Measurements from ENCODE around the gene KRTAP13-3.

Gene KRTAP13-3, protein sequence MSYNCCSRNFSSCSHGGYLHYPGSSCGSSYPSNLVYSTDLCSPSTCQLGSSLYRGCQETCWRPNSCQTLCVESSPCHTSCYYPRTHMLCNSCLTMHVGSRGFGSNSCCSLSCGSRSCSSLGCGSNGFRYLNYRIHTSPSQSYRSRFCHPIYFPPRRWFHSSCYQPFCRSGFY

DNA sequence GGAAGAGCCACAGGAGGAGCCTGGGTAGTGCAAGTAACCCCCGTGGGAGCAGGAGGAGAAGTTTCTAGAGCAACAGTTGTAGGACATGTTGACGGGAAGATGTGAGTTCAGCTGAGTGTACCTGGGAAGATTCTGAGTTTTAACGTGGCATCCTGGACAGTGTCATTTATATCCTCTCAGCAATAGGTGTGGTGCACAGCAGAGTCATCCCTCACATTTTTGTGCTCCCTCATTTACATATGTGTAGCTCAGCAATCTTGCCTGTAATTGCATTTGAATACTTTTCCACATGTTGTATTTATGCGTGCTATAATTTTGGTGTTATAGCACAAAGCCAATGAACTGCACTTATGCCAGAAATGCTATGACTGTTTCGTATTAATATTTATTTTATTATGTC is at the start of gene KRTAP13-3:
TSS of gene KRTAP13-3 (minus strand) at position 101 of the 400 bp plus-strand sequence. CDS start at position 87, 14 bp downstream.
- DNase-seq: no peak

GRCh38 chr21:30468900-30469714 is 43.4 kb upstream of the KRTAP13-3 start:
- no peak for DNase-seq

DNA sequence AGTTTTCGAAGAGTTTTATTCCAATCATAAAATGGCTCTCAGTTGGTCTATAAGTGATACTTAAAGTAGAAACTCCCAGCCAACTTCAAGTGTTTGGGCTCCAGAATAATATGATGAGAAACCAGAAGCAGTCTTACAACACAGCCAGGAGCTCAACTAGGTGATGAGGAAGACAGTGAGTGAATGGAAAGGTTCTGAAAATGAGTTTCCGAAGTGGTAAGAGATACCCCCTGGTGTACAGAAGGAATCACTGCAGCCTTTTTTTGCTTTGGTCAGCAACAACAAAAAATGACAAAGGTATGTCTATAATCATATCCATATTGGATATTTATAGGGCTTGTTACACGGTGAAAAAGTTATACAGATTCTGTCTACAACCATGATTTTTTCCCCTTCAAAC is 38.0 kb upstream of the KRTAP13-3 start:
- peak in 1 of 2 experiments; percentile 44 for DNase-seq

DNA sequence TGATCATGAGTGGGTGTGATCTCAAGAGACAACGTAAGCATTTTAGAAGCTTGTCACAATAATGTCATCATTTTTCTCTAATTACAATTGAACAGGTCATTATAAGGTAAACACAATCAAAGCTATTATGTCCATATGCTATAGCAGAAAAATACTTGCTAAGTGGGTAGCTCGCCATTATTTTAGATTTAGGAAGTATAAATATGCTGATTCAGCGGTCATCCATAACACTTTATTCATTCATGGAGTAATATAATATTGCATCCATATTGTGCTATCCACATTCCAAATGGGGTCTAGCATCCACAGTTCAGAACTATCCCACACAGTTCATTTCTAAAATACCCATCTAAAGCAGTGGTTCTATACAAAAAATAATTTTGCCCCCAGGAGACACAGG is 22.8 kb upstream of the KRTAP13-3 start:
- DNase-seq: no peak

DNA sequence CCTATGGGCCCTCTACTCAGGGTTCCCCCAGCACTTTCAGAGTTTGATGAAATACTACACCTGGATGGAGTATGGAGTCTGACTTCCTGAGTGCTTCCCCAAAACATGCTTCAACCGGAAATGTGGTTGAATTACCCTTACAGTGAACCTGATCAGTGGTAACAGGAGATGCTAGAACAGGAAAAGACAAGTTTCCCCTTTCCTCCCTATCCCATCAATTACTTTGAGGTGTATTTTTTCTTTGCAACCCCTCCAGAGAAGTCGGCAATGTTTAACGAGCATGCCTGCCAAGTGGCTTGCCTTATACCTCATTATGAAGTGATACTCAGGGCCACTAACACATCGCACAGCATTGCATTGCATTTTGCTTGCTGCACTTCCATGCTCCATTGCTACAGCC is 21.3 kb upstream of the KRTAP13-3 start:
- no peak for DNase-seq

DNA sequence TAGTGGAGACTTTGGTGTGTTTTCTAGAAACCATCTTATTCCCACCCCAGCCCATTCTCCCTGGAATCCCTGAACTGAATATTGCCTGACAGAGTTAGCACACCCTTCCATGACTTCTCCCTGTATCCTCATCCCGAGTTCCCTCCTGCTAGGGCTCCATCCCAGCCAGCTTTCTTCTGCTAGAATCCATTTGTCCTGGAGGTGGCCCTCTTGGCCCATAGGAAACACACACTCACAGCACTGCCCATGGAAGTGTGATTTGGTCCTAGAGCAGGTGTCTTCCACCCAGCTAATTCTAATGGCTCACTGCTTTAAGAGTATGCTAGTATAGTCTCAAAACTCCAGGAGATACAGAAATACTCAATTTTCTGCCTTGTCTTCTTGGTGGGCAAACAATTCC is 18.5 kb upstream of the KRTAP13-3 start:
- DNase-seq: peak in 1 of 2 experiments; percentile 7

- no peak for DNase-seq
Observed at GRCh38 chr21:30443226-30443625, 17.5 kb upstream of the KRTAP13-3 start.

DNA sequence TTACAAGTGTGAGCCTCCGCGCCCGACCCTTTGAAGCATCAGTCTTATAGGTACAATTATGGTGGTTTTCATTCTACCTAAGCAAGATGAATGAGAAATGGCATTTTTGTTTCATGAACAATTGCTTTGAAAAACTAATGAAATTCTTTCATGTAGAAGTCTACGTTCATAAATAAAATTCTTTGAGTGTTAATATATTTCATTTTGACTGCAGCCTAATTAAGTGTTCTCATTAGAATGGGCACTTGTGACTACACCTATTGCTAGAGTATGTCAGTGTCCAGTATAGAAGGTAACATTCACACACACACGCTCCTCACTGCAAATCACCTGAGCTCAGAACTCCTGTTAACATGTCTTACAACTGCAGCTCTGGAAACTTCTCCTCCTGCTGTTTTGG is 14.2 kb upstream of the KRTAP13-3 start, which contains the start of gene KRTAP15-1:
TSS of gene KRTAP15-1 (plus strand) at position 301 of the 400 bp plus-strand sequence. CDS start at position 354, 53 bp downstream.
- DNase-seq: no peak

DNA sequence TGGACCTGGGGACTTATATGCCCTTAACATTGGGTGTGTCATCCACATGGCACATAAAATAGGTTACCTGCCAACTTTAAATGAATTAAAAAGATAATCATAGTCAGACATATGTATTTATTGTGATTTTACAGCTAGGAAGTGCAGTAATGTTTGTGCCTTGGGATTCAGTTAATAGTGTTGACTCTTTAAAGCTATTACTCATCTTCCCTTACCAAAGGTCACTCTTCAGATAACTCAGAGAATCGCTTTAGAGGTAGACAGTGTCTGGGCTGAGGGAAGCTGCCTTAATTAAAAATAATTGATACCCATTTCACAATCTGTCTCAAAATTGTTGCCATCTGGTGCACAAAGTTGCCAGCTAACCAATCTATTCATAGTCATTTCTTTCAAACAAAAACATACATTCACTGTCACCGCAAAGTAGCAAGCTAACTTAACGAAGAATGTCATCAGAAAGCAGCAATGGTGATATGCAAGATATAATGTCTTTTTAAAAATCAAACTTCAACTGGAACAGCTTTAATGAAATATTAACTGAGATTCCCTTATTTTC is 11.4 kb upstream of the KRTAP13-3 start:
- DNase-seq: peak; percentile 72 to 89

DNA sequence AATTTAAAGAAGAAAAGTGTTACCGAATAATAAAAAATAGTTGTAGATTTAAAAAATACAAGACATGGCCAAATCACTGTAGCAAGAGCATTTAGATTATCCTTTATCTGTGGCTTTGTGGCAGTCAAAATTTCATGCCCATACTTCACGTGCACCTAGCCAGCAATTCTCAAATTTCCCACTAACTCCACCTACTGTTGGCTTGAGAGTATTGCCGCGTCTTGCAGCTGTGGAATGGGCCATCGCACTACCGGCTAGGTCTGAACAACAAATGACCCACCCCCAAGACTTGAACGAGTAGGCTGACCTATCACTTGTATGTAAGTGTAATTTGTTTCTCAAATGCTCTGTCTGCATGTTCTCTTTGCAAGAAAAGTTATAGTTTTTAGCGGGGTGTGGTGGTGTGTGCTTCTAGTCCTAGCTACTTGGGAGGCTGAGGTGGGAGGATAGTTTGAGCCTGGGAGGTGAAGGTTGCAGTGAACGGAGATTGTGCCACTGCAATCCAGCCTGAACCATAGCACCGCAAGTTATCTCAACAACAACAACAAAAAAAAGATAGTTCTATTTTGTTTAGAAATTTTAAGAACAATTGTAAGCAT is 8.4 kb upstream of the KRTAP13-3 start:
- peak; percentile 5 to 53 for DNase-seq

- DNase-seq: no peak
Observed at GRCh38 chr21:30430170-30430655, 4.5 kb upstream of the KRTAP13-3 start, which contains the start of gene KRTAP13-4. Gene KRTAP13-4 (plus strand): TSS chr21:30430220. CDS start chr21:30430276, 56 bp downstream.

DNA sequence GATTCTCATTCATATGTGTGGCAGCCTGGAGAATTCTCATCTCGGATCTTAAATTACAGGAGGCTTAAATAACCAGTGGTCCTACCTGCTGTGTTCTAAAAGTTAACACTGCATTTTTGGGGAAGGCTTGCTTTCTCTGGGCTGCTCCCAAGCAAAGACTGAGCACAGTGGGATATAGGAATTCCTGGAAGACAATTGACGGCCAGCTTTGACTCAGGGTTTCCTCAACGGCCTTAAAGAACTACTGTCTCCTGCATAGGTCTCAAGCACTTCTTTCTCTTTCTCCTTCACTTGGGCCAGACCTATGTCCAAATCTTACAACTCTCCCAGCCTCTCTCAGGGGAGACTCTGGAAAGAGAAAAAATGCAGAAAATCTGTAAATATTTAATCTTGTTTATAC is 1.0 kb upstream of the KRTAP13-3 start:
- no peak for DNase-seq

- no peak for DNase-seq
Observed at GRCh38 chr21:30415993-30416392, 9.7 kb downstream of the KRTAP13-3 start.

DNA sequence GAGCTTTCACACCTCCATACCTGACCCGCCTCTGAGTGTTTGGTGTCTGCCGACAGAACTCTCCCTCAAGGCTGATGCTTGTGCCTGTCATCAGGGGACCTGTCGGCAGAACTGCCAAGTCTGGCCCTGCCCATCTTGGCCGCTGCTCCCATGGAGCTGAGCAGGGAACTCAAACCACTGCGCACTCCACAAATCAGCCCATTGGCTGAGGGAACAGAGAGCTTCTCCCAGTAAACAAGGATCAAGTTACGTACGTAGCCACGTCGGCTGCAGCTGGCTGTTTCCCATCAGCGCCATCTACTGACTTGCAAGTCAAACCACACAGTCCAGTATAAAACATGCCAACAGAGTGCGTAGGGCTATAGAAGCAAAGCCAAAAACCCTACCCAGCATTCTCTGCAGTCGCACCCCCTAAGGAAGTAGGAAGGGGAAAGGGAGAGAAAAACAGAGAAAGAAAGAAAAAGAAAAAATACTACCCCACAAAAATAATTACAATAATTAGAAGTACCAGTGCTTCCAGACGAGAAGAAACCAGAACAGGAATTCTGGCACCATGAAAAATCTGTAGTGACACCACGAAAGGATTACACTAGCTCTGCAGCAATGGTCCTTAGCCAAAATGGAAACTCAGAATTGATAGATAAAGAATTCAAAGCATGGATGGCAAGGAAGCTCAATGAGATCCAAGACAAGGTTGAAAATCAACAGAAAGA is 16.8 kb downstream of the KRTAP13-3 start:
- peak; percentile 97 to 99 for DNase-seq

GRCh38 chr21:30395731-30396130 is 30.0 kb downstream of the KRTAP13-3 start, which contains the start of gene KRTAP13-1:
Gene KRTAP13-1 (plus strand): TSS chr21:30396031. CDS start chr21:30396087, 56 bp downstream.
- no peak for DNase-seq

- DNase-seq: peak; percentile 59 to 86
Observed at GRCh38 chr21:30391492-30392025, 34.2 kb downstream of the KRTAP13-3 start.

- DNase-seq: no peak
Observed at GRCh38 chr21:30382201-30382600, 43.5 kb downstream of the KRTAP13-3 start.
